Measurements from ENCODE around the gene MRPS31.

MRPS31 gene

GRCh38 chr13:40770934-40771618, at the start of gene MRPS31:
Gene MRPS31 (minus strand): TSS chr13:40771190. CDS start chr13:40771136, 54 bp downstream.
- peak; percentile 97 for DNase-seq

- DNase-seq, result no peak
These were observed 48.9 kb upstream of the MRPS31 start for GRCh38 chr13:40819797-40820315.

GRCh38 chr13:40818926-40819325, 47.9 kb upstream of the MRPS31 start:
- no peak for DNase-seq

- no peak for DNase-seq
These were observed 43.8 kb upstream of the MRPS31 start for GRCh38 chr13:40814803-40815202.

DNA sequence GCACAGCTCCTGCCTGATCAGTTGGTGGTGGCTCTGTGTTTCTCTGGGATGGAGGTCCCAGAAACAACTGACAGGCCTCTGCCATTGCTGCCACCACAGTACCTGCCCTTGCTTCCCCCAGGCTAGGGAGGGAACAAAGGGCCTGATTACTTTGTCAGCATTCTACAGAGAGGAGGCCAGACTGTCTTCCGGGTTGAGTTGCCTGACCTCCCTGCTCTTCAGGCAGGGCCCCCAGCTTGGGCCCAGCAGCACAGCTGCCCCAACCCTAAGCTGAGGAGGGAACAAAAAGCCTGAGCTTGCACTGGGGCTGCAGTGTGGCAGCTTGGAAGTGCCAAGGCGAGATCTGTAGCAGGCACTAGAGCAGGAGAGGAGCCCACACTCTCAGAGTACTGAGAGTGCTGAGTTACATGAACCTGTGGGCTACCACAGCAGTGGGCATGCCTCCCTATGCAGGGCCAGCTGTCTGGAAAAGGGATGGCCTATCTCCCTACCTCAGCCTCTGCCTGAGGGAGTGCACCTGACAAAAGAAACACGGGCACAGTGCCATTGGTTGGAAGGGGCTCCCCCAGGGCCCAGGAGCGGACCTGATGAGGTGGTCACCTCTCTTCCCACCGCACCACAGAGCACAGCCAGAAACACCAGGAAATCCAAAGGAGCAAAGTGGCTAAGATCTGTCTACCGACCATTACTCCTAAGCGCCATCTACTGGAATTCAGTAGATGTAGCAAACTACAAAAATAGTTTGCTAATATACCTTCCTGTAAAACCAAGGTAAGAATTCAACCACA, 42.9 kb upstream of the MRPS31 start:
- DNase-seq, result peak; percentile 55

DNA sequence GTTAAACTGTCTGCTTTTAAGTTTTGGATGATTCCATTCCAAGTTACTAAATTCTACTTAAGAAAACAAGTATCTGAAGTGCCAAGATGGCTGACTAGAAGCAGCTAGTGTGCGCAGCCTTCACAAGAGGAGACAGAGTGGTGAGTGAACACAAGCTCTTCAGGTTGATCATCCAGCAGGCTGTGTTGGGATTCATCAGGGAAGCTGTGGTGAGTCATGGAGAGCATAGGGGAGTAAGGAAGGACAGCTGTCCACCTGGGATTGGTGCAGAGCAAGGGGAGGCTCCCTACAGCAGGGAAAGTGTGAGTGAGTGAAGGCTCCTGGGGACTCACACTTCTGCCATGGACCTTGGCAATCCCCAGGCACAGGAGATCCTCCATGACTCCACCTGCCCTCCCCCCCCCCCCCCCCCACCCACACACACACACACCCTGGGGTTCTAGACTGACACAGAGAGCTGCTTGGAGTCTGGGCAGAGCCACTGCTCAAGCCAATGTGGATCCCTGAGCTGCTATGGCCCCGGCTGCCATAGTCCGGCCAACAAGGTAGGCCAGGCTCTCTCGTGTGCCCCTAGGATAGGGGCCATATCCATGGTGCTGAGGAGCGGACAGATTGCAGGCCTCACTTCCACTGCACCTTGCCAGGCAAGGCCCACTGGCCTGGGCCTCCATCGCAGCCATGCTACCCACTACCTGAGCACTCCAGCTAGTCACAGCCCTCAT, 41.9 kb upstream of the MRPS31 start:
- DNase-seq, result no peak

DNA sequence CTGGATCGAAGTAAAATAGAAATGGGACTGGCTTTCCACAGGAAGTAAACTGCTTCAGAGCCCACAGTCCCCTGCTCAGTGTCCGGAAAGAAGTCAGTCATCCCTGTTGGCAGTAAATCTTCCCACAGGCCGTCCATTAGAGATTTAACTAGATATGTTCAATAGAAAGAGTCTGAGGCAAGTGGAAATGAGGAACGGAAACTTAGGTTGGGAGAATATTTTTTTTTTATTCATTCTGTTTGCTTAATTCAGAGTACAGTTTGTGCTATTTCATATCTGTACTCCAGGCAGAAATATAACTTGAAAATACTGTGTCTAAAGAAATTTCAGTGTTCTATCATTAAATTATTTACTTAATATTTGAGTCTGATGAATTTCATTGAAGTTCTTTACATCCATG, 41.1 kb upstream of the MRPS31 start:
- peak; percentile 45 for DNase-seq

GRCh38 chr13:40809471-40809870, 38.5 kb upstream of the MRPS31 start:
- DNase-seq, result no peak

DNA sequence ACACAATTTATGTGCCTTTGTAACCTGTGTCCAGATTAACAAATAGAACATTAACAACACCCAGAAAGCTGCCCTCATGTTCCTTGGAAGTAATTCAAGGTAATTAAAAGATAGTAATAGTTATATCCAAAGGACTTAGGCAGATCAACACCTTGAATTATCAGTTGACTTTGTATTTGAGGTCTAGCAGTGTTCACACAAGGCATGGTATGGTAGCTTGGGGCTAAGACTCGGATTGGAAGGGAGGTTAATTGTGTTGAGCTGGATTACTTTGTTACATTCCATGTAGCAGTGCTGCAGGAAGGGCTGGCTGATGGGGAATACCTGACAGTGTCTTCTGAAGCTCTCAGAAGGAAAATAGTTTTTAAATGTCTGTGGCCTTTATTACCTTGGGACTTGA, 35.3 kb upstream of the MRPS31 start:
- DNase-seq, result no peak

DNA sequence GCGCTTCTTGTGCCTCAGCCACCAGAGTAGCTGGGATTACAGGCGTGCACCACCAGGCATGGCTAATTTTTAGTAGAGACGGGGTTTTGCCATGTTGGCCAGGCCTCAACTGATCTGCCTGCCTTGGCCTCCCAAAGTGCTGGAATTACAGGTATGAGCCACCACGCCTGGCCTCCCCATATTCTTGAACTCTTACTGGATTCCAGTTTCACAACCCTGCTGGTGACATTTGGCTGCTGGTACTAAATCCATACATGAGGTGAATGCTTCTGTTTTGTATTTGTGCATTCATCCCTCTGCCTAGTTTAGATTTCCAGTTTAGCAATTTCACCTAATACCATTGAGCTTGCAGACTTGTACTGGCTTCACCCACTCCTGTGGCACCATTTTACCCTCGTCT, 32.3 kb upstream of the MRPS31 start:
- no peak for DNase-seq

DNA sequence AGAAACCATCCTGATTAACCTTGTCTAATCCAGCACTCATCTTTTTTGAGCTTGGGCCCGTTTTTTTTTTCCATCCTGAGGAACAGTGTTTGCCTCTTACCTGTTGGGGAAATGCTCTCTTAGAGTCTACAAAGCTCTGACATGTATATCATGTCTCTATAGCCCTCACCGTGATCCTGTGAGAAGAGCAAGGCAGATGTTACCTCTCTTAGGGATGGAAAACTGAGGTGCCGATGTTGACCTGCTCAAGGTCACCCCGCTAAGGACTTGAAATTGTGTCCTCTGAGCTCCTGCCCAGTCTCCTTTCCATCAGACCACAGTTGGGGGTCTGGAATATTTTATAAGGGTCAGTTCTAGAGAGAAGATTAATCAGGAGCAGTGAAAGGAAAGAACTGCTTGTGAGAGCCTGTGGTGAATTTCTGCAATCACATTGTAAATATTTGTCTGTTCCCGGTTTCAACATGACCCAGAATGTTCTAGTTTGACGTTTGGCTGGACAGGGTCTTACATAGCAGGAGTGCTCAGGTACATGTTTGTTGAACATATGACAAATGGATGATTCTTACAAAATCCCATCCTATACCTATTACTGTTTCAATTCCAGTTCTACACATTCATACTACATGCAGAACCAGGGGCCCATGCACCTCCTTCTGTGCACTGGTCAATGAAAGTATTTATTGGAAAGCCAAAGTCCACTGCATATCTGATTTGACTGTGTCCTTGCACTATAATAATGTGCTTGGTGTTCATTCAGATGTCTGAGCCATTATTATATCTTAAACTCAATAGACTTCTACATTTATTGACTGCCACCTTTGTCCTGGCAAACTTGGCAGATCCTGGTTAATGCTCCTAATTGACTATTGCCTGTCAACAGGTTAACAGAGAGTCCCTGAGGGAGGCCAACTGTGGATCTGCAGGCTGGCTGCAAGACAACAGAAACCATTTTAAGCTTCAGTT, 30.5 kb upstream of the MRPS31 start:
- no peak for DNase-seq

GRCh38 chr13:40800559-40800958, 29.6 kb upstream of the MRPS31 start:
- DNase-seq, result no peak

- DNase-seq, result no peak
These were observed 28.5 kb upstream of the MRPS31 start for GRCh38 chr13:40799508-40799907.

- no peak for DNase-seq
These were observed 27.4 kb upstream of the MRPS31 start for GRCh38 chr13:40798380-40798779.

DNA sequence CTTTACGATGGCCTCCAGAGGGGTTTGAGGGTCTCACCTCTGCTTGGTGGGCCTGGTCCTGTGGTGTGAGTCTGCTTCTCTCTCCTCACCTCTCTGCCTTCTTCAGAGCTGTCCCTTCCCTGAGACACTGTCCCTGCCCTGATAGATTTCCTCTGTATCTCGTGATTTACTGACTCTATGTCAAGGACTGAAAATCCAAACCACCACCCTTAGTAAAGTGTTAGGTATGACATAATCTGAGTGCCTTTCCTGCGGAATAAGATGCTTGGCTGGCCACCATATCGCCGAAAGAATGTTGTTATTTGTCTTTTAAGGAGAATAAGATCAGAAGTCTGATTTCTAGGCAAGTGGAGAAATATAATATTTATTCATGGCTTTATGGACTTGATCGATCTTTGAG, 25.7 kb upstream of the MRPS31 start:
- no peak for DNase-seq

DNA sequence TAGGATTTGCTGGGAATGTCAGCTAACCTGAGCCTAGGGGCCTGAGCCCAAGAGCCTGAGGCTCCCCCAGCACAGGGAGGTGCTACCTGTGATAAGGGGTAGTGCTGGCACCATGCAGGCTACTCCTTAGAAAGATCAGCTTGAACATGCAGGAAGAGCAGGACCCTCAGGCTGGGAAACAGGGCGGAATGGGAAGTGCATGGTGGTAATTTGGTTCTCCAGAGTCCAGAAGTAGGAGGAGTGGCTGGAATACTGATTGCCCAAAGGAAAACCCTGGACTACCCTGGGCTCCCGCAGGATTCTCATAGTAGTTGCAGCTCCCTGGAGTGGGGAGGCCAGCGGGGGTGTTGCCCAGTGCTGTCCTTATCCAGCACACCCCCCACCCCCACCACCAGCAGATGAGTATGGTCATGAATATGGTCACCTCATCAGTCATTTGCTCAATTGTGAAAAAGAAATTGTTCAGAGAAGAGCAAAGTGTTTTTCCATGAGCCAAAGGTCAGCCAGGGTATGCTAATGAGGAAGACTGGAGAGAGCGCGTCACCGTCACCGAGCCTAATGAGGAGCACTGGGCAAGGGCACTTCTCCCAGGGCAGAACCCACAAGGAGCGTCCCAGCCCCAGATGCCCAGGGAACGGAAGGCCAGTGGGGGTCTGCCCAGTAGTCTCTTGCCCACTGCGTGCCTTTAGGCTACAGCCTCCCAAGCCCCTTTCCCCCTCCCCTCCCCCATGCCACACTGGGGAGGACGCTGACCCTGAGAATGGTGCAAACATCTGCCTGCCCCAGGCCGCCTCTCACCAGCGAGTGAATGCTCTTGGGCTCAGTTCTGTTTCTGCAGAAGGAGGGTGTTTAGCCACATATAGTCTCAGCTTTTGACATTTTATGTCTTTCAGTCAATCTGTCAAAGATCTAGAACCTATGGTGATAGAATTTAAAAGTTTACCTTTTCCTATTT, 23.7 kb upstream of the MRPS31 start:
- no peak for DNase-seq

DNA sequence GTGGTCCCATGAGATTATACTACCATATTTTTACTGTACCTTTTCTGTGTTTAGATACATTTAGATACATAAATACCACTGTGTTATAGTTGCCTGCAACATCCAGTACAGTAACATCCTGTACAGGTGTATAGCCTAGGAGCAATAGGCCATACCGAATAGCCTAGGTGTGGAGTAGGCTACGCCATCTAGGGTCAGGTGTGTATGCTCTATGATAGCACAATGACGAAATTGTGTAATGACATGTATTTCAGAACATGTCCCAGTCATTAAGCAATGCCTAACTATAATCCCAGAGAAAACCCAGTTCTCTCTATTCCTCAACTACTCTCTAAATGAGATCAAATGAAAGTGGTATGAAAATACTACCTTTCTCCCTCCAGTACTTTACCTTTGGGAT, 22.3 kb upstream of the MRPS31 start:
- DNase-seq, result no peak

DNA sequence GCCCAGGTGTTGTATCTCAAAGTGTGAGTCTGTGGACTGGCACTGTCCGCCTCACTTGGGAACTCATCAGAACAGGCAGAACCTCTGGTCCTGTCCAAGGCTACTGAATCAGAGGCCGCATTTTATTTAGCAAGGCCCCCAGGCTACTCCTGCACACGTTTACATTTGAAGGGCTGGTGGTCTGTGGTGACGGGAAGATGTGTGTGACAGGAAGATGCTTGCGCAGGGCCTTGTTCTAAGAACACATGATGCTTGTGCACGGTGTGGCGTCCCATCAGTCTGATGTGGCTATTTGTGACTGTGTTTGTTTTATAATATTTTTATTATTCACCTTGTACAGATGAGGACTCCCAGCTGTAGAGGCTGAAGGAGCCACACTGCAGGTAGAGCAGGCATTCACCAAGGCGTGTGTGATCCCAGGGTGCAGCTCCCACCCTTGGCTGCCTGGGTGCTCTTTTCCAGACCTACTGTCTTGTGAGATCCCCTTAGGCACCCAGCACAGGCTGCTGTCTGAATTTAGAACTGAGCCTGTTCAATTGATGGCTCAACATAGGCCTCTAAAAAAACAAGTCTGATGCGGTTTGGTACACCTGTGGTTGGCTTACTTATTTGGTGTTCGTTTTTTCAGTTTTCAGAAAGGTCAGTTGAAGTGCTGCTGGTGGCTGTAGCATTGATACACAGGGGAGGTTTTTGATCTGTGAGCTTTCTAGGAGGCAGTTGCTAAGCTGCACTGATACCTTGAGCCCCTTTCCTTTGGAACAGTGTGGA, 21.5 kb upstream of the MRPS31 start:
- no peak for DNase-seq

GRCh38 chr13:40790154-40790616, 19.2 kb upstream of the MRPS31 start:
- DNase-seq, result no peak

Data from suppressor macrophage treated with lipopolysaccharide for 4 hours (primary cell).